ENCODE results near the gene GPRIN2. TPM values are rescaled to one million over a fixed set of nuclear protein-coding genes. Genes with fewer than 3 reads are reported as not detected.
"Not testable (repeated sequence)": the region's sequence is repeated elsewhere in the genome, so short reads cannot be mapped to it uniquely, and the experiment has no call there.

The GPRIN2 gene
- total RNA-seq, 1 donor from 2014 or later, result 3.0 TPM

- H3K27ac ChIP-seq (ENCODE audit: low read depth, low read length); H3K4me1 ChIP-seq (ENCODE audit: insufficient read depth, low read length); H3K36me3 ChIP-seq (ENCODE audit: insufficient read depth, low read length); FAIRE-seq; H3K9me3 ChIP-seq (ENCODE audit: insufficient read depth, low read depth, low read length); H3K9ac ChIP-seq (ENCODE audit: low read length); H3K27me3 Mint-ChIP-seq (ENCODE audit: low read depth, unreplicated experiment); H3K4me3 ChIP-seq (ENCODE audit: insufficient read depth, low read depth, low read length); H3K27me3 ChIP-seq (ENCODE audit: insufficient read depth, low read length); H2AFZ ChIP-seq (ENCODE audit: low read depth, low read length); DNase-seq (ENCODE audit: low read depth); H3K4me1 Mint-ChIP-seq (ENCODE audit: low read depth, unreplicated experiment); H3K79me2 ChIP-seq (ENCODE audit: insufficient read depth, low read length); H3K9me3 Mint-ChIP-seq (ENCODE audit: unreplicated experiment); H4K20me1 ChIP-seq (ENCODE audit: insufficient read depth, low read length); H3K36me3 Mint-ChIP-seq (ENCODE audit: low read depth, unreplicated experiment); H3K27ac Mint-ChIP-seq (ENCODE audit: unreplicated experiment); H3K4me2 ChIP-seq (ENCODE audit: low read length); H3K4me3 Mint-ChIP-seq (ENCODE audit: unreplicated experiment): not testable (repeated sequence)
Measured at GRCh38 chr10:46573884-46574283, 17.4 kb upstream of the GPRIN2 start.

GRCh38 chr10:46573314-46573713, 16.9 kb upstream of the GPRIN2 start:
- not testable (repeated sequence) for H2AFZ ChIP-seq (ENCODE audit: low read depth, low read length); H3K9me3 ChIP-seq (ENCODE audit: insufficient read depth, low read depth, low read length); H3K27ac Mint-ChIP-seq (ENCODE audit: unreplicated experiment); DNase-seq (ENCODE audit: low read depth); H3K79me2 ChIP-seq (ENCODE audit: insufficient read depth, low read length); FAIRE-seq; H3K9me3 Mint-ChIP-seq (ENCODE audit: unreplicated experiment); H3K36me3 ChIP-seq (ENCODE audit: insufficient read depth, low read length); H3K27me3 ChIP-seq (ENCODE audit: insufficient read depth, low read length); H3K4me1 Mint-ChIP-seq (ENCODE audit: low read depth, unreplicated experiment); H3K4me3 ChIP-seq (ENCODE audit: insufficient read depth, low read depth, low read length); H3K27ac ChIP-seq (ENCODE audit: low read depth, low read length); H4K20me1 ChIP-seq (ENCODE audit: insufficient read depth, low read length); H3K9ac ChIP-seq (ENCODE audit: low read length); H3K27me3 Mint-ChIP-seq (ENCODE audit: low read depth, unreplicated experiment); H3K36me3 Mint-ChIP-seq (ENCODE audit: low read depth, unreplicated experiment); H3K4me1 ChIP-seq (ENCODE audit: insufficient read depth, low read length); H3K4me2 ChIP-seq (ENCODE audit: low read length); H3K4me3 Mint-ChIP-seq (ENCODE audit: unreplicated experiment)

GRCh38 chr10:46572765-46573164, 16.3 kb upstream of the GPRIN2 start:
- H3K4me1 Mint-ChIP-seq (ENCODE audit: low read depth, unreplicated experiment); H2AFZ ChIP-seq (ENCODE audit: low read depth, low read length); FAIRE-seq; H3K27ac Mint-ChIP-seq (ENCODE audit: unreplicated experiment); H3K79me2 ChIP-seq (ENCODE audit: insufficient read depth, low read length); H4K20me1 ChIP-seq (ENCODE audit: insufficient read depth, low read length); H3K4me2 ChIP-seq (ENCODE audit: low read length); H3K27ac ChIP-seq (ENCODE audit: low read depth, low read length); H3K9me3 Mint-ChIP-seq (ENCODE audit: unreplicated experiment); H3K27me3 ChIP-seq (ENCODE audit: insufficient read depth, low read length); H3K27me3 Mint-ChIP-seq (ENCODE audit: low read depth, unreplicated experiment); H3K9ac ChIP-seq (ENCODE audit: low read length); H3K4me3 Mint-ChIP-seq (ENCODE audit: unreplicated experiment); H3K36me3 Mint-ChIP-seq (ENCODE audit: low read depth, unreplicated experiment); H3K9me3 ChIP-seq (ENCODE audit: insufficient read depth, low read depth, low read length); H3K36me3 ChIP-seq (ENCODE audit: insufficient read depth, low read length); H3K4me3 ChIP-seq (ENCODE audit: insufficient read depth, low read depth, low read length); DNase-seq (ENCODE audit: low read depth); H3K4me1 ChIP-seq (ENCODE audit: insufficient read depth, low read length): not testable (repeated sequence)

GRCh38 chr10:46570655-46571054, 14.2 kb upstream of the GPRIN2 start:
- not testable (repeated sequence) for H3K4me1 Mint-ChIP-seq (ENCODE audit: low read depth, unreplicated experiment); H3K27ac ChIP-seq (ENCODE audit: low read depth, low read length); H3K4me3 Mint-ChIP-seq (ENCODE audit: unreplicated experiment); H3K36me3 ChIP-seq (ENCODE audit: insufficient read depth, low read length); H2AFZ ChIP-seq (ENCODE audit: low read depth, low read length); FAIRE-seq; H3K36me3 Mint-ChIP-seq (ENCODE audit: low read depth, unreplicated experiment); H3K27me3 Mint-ChIP-seq (ENCODE audit: low read depth, unreplicated experiment); H3K4me2 ChIP-seq (ENCODE audit: low read length); H4K20me1 ChIP-seq (ENCODE audit: insufficient read depth, low read length); H3K27me3 ChIP-seq (ENCODE audit: insufficient read depth, low read length); H3K27ac Mint-ChIP-seq (ENCODE audit: unreplicated experiment); H3K9me3 ChIP-seq (ENCODE audit: insufficient read depth, low read depth, low read length); H3K9me3 Mint-ChIP-seq (ENCODE audit: unreplicated experiment); H3K4me3 ChIP-seq (ENCODE audit: insufficient read depth, low read depth, low read length); DNase-seq (ENCODE audit: low read depth); H3K9ac ChIP-seq (ENCODE audit: low read length); H3K4me1 ChIP-seq (ENCODE audit: insufficient read depth, low read length); H3K79me2 ChIP-seq (ENCODE audit: insufficient read depth, low read length)

GRCh38 chr10:46567151-46567550, 10.7 kb upstream of the GPRIN2 start:
- not testable (repeated sequence) for DNase-seq (ENCODE audit: low read depth); H3K27me3 ChIP-seq (ENCODE audit: insufficient read depth, low read length); H3K4me1 ChIP-seq (ENCODE audit: insufficient read depth, low read length); FAIRE-seq; H3K4me3 Mint-ChIP-seq (ENCODE audit: unreplicated experiment); H3K4me3 ChIP-seq (ENCODE audit: insufficient read depth, low read depth, low read length); H4K20me1 ChIP-seq (ENCODE audit: insufficient read depth, low read length); H3K36me3 Mint-ChIP-seq (ENCODE audit: low read depth, unreplicated experiment); H3K27me3 Mint-ChIP-seq (ENCODE audit: low read depth, unreplicated experiment); H3K9me3 Mint-ChIP-seq (ENCODE audit: unreplicated experiment); H3K4me2 ChIP-seq (ENCODE audit: low read length); H3K27ac Mint-ChIP-seq (ENCODE audit: unreplicated experiment); H3K27ac ChIP-seq (ENCODE audit: low read depth, low read length); H3K9me3 ChIP-seq (ENCODE audit: insufficient read depth, low read depth, low read length); H2AFZ ChIP-seq (ENCODE audit: low read depth, low read length); H3K36me3 ChIP-seq (ENCODE audit: insufficient read depth, low read length); H3K79me2 ChIP-seq (ENCODE audit: insufficient read depth, low read length); H3K9ac ChIP-seq (ENCODE audit: low read length); H3K4me1 Mint-ChIP-seq (ENCODE audit: low read depth, unreplicated experiment)

Data from astrocyte (in vitro differentiated cells and primary cell).